ENCODE data around the gene PVR.
"Not testable (repeated sequence)": the region's sequence is repeated elsewhere in the genome, so short reads cannot be mapped to it uniquely, and the experiment has no call there.

PVR gene, protein sequence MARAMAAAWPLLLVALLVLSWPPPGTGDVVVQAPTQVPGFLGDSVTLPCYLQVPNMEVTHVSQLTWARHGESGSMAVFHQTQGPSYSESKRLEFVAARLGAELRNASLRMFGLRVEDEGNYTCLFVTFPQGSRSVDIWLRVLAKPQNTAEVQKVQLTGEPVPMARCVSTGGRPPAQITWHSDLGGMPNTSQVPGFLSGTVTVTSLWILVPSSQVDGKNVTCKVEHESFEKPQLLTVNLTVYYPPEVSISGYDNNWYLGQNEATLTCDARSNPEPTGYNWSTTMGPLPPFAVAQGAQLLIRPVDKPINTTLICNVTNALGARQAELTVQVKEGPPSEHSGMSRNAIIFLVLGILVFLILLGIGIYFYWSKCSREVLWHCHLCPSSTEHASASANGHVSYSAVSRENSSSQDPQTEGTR

DNA sequence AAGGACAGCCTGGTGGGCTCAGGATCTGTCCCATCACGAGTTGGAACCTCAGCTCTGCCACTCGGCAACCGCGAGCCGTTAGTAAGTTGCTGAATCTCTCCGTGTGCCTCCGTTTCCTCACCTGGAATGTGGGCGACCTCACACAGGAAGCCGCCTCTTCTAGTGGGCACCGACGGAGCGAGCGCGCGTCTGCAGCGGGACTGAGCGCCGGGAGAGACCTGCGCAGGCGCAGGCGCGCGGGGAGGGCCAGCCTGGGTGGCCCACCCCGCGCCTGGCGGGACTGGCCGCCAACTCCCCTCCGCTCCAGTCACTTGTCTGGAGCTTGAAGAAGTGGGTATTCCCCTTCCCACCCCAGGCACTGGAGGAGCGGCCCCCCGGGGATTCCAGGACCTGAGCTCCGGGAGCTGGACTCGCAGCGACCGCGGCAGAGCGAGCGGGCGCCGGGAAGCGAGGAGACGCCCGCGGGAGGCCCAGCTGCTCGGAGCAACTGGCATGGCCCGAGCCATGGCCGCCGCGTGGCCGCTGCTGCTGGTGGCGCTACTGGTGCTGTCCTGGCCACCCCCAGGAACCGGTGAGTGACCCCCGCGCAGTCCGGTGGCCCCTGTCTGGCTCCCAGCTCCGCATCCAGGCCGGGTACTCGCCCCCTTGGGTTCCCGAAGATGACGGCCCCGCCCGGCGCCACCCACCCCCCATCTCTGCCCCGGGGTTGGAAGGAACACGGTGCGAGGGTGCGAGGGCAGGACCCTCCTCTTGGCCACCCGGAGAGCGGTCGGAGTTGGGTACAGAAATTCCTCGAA, at the start of gene PVR:
PVR (plus strand) TSS at position 306 of the 797 bp plus-strand sequence; CDS start at position 493, 187 bp downstream.
- peak; percentile 31 for DNase-seq (ENCODE audit: low read depth)

DNA sequence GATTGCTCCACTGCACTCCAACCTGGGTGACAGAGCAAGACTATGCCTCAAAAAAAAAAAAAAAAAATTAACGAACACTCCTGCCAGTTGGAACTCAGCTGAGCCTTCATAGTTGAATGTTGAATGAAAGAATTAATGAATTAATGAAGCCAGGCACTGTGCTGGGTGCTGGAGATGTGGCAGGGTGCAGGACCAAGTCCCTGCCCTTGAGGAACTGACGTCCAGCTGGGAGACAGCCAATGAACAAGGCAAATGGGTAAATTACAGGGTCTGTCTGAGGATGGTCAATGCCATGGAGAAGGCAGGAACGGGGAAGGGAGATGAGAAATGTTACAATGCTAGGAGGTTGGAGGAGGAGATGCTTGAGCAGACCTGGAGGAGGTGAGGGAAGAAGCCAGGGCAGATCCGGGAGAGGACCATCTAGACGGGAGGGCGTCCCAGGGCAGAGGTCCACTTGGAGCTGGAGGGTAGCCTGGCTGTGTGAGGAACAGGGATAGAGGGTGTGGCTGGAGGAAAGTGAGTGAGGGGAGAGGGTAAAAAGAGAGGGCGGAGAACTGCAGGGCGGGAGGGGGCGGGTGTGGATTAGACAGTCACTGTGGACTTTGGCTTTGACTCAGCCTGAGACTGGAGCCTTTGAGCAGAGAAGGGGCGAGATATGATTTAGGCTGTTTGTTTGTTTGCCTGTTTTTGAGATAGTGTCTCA, 47.1 kb upstream of the PVR start:
- DNase-seq (ENCODE audit: low read depth), result no peak

DNA sequence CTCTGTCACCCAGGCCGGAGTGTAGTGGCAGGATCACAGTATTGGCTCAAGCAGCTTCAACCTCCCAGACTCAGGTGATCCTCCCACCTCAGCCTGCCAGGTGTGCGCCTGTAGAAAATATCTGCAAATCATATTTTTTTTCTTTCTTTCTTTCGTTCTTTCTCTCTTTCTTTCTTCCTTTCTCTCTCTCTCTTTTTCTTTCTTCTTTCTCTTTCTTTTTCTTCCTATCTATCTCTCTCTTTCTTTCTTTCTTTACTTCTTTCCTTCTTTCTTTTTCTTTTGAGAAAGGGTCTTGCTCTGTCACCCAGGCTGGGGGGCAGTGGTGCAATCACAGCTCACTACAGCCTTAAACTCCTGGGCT, 46.6 kb upstream of the PVR start:
- DNase-seq (ENCODE audit: low read depth), result no peak

DNA sequence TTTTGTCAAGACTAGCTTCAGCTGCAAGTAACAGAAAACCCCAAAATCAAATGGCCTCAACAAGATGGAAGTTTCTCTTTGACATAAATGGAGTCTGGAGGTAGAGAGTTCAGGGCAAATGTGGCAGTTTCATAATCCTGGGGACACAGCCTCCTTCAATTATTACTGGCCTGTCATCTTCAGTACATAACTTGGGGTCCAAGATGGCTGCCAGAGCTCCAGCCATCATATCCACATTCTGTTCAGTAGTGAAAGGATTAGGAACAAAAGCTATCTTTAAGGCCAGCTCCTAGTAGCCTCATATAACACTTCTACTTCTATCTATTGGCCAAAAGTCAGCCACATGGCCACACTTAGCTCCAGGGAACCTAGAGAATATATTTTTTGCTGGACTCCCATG, 45.4 kb upstream of the PVR start:
- DNase-seq (ENCODE audit: low read depth), result no peak

DNA sequence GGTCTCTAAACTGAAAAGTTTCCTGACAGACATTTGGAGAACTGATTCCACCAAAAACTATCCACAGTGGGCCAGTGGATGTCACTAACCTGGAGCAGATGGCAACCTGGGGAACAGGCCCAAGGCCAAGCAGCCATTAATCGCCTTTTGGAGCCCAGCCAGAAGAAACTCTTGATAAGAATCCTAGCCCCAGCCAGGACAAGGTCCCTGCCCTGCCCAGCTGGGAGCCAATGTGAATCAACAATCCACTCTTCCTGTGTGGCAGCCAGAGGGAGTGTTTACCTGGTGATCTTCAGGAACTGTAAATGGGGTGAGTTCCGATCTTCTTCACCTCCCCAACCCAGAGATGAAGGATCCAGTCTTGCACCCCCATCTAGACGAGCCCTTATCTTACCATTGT, 44.8 kb upstream of the PVR start:
- DNase-seq (ENCODE audit: low read depth), result no peak

DNA sequence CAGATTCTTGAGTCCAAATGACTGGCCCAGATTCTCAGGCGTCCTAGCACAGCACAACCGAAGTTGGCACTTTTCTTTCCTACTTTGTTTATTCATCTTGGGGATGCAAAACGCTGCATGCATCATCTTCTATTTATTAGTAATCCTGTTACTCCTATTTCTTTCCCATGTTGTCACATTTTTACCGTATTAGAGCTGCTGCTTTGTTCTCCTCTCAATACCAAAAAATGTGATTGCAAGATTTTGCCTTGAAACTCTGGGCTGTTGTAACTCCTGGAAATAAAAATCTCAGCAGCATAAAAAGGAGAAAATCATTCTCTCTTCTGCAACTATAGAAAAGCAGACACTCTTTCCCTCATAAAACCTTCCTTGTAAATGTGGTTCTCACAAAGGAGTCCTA, 43.2 kb upstream of the PVR start:
- DNase-seq (ENCODE audit: low read depth), result no peak

DNA sequence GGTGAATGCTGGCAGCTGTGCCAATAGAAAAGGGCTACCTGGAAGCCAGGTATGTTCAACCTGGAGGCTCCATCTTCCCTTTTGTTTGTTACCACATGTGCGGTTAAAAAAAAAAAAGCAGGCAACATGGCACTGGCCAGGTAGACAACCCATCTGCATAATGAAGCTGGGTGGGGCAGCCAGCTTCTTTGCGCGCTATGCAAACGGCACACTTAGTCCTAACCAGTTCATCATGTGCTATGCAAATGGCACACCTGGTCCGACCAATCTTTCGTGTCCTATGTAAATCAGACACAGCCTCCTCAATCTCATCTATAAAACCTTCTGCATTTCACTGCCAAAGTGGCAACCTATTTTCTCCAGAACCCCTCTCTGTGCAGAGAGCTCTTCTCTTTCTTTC, 41.6 kb upstream of the PVR start:
- DNase-seq (ENCODE audit: low read depth), result no peak

DNA sequence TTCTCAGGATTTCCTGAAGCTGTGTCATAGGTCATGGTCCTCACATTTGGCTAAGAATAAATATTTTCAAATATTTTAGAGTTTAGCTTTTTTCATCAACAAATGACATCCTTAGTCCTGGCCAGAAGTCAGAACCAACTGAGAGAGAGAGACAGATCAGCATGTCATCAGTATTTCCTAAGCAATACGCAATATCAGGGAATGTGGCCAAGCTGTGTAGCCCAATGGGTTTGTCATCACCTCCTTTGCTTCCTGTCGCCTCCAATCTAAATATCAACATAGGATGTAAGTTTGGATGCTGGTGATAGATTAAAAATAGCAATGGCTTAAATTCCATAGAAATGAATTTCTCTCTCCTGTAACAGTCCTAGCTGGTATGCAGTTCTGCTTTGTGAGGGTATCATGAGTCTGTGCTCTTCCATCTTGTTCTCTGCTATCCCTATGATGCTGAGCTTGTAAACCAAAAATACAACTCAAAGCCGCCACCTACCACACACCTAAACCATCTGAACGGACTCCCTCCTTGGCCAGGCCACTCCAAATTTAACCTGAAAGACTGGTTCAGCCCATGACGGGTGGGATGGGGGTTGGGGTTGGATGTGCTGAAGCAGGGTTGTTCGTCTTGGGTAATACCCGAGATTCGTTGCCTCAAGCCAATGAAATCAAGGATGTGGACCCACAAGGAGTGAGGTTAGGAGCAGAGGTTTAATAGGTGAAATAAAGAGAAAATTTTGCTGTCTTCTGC, 40.3 kb upstream of the PVR start:
- DNase-seq (ENCODE audit: low read depth), result no peak

DNA sequence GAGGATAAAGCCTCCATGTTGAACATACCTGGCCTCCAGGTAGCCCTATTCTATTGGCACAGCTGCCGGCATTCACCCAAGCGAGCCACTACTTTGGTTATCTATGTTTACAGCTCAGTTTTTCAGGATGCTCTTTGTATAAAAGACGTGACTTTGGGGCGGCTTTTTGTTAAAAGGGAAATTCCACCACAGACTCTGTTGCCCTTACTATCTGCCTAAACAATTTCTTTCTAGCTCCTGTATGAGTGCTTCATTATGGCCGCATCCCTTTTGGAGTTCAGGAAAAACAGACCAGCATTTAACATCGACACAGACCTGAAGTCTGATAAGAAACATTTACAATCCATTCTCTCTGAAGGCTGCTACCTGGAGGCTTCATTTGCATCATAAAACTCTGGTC, 39.5 kb upstream of the PVR start:
- no peak for DNase-seq (ENCODE audit: low read depth)

DNA sequence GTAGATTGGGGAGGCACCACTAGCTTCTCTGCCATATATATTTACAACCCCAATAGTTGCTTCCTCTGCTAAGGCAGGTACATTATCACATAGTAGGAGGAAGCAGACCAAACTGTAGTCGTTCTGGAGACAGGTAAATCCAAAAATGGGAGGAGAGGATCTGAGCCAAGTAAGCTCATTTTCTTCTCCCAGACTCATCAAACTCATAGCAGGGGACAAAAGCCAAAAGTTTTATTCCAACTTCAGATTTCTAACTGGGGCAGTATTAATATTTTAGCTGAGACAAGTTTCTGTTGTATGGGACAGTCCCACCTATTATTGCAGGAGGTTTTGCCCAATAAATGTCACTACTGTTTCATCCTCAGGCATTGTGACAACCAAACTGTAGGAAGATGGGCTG, 38.2 kb upstream of the PVR start:
- DNase-seq (ENCODE audit: low read depth), result no peak

DNA sequence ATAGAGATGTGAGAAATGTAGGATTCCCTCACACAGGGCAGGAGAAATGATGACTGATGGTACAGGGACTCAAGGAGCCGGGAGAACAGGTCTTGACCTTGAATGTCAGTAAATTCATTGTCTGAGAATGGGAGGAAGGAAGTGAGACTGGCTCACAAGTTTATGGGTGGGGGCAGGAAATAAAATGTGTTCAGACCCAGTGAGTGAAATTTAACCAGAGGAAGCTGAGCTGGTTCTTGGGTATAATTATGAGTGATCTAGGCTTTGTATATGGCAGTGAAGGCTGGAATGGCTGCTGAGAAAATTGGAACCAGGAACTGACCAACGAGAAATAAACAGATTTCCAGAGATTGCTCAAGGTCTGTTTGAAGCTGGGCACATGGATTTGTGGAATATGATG, 36.7 kb upstream of the PVR start:
- no peak for DNase-seq (ENCODE audit: low read depth)

DNA sequence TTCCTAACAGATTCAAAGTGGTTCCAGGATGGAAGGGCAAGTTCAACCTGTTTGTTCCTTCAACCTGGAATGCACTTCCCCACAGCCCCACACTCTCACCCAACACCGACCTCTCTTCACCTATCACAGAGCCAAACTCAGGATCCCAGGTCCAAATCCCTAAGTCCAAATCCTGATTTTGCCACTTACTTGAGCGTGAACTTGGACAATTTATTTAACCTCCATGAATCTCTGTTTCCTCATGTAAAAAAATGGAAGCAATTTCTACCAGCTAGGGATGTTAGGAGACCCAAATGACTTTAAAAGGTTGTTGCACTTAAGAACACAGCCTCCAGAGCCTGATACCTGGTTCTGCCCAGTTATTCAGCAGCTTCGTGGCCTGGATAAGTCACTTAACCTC, 35.8 kb upstream of the PVR start:
- no peak for DNase-seq (ENCODE audit: low read depth)

DNA sequence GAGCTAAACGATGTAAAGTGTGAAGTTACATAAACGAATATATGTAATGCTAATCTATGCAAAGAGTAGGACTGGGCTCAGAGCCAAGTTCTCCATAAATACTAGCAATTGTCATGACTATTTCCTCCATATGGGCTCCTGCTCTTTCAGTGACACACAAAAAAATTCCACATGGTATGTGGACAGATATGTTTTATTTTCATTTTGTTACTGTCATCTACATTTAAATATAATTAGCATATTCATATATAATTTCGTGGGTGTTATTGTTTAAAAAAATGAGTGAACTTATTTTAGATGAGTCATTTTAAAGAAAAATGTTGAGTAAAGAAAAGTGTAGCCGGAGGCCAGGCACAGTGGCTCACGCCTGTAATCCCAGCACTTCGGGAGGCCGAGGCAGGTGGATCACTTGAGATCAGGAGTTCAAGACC, 35.3 kb upstream of the PVR start:
- DNase-seq (ENCODE audit: low read depth), result no peak

DNA sequence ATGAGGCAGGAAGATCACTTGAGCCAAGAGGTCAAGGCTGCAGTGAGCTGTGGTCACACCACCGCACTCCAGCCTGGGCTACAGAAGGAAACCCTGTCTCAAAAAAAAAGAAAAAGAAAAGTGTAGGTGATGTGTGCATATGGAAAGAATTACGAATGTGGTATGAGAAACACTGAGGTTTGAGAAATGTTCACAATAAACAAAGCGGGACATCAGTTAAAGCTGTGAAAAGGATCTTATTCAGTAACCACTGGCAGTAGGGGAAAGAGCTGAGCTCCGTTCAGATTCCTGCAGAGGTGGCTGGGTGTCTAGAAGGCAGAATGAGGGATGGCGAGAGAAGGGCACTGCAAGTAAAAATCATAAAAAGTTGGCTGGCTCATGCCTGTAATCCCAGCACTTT, 34.5 kb upstream of the PVR start:
- DNase-seq (ENCODE audit: low read depth), result no peak

DNA sequence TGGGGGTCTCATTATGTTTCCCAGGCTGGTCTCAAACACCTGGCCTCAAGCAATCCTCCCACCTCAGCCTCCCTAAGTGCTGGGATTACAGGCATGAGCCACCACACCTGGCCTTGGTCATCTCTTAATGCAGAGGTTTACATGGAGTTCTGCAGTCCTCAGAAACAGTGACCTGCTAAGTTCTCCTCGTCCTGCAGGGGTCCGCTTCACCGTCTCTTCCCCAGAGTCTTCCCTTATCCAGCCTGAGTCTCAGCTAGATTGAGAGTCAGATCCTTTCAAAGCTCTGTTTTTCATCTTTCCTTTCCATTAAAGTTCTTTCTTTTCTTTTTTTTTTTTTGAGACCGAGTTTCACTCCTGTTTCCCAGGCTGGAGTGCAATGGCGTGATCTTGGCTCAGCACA, 33.2 kb upstream of the PVR start:
- DNase-seq (ENCODE audit: low read depth), result not testable (repeated sequence)

DNA sequence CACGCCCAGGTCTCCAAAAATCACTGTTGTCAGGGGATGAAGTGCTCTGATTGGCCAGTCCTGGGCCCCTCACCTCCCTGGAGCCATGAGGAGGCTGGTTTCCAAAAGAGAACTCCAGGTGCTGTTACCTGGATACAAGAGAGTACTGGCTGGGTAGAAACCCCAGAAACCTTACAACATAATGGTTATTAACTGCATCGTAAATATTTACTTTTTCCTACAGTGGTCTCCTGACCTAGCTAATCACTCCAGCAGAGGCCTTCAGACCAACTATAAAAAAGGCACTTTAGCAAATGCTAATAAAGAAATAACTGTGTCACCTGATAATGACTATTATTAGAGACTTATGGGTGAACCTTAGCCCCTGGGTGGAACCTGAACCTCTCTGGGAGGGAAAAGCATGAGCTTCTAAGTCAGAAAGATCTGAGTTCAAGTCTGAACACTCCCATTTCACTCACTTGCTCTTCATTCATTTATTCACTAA, 31.9 kb upstream of the PVR start:
- DNase-seq (ENCODE audit: low read depth), result no peak

DNA sequence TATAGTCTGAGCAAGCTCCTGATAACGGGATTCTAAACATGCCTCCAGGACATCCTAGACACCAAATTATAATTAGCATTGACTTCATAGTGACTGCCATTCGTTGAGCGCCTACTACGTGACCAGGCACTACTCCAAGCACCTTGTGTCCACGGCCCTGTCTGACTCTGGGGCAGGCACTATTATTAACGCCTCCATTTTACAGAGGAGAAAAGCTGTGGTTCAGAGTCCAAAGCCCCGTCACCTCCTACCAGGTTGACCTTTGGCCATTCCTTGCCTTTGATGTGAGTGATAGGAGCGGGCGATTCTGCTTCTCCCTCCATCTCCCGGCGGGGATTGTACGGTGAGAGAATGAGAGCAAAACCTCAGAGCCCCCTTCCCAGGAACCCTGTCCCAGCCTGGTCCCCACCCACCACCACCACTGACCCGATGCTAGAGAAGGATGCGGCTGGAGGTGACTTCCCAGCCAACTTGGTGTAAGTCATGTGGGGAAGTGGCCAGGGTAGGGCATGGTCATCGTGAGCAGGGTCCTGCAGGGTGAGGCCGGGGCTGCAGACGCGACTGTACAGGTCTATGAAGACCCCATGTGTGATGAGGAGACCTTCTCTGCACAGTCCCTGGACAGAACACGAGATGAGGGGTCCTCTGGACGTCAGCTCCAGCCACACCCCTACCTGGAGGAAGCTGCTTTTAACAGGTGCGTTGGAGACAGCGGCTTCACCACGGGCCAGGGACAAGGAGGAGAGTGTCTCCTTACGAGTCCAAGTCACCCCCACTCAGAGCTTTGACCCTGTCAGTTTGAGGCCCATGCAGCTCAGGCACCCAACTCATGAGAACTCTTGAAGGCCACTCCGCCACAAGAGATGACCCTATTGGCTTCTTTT, 30.2 kb upstream of the PVR start, which contains the start of gene IGSF23:
IGSF23 (plus strand) TSS at position 269 of the 884 bp plus-strand sequence; CDS start at position 352, 83 bp downstream.
- DNase-seq (ENCODE audit: low read depth), result no peak

DNA sequence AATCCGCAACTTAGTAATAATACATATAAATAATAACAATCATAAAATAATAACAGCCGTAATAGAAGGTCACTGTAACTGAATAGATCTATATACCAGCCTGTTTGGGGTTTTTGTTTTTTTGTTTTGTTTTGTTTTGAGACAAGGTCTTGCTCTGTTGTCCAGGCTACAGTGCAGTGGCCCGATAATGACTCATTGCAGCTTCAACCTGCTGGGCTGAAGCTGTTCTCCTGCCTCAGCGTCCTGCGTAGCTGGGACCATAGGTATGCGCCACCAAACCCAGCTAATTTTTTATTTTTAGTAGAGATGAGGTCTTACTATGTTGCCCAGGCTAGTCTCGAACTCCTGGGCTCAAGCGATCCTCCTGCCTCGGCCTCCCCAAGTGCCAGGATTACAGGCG, 29.4 kb upstream of the PVR start:
- no peak for DNase-seq (ENCODE audit: low read depth)

DNA sequence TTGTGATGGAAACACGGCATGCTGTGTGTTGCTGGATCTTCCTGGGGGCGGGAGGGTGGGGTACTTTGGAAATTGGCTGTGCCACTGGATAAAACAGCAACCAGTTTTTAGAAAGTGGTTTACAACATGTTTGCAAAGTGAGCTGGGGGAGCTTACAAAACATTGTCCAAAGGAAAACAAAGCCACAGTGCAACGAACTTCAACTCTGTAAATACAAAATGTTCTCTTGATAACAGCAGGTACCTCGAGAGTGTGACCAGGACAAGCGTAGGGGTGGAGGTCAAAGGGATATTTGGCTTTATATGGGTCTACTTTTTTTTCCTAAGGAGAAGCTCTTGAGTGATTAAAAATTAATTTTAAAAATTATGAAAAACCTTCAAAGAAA, 27.9 kb upstream of the PVR start:
- DNase-seq (ENCODE audit: low read depth), result no peak

DNA sequence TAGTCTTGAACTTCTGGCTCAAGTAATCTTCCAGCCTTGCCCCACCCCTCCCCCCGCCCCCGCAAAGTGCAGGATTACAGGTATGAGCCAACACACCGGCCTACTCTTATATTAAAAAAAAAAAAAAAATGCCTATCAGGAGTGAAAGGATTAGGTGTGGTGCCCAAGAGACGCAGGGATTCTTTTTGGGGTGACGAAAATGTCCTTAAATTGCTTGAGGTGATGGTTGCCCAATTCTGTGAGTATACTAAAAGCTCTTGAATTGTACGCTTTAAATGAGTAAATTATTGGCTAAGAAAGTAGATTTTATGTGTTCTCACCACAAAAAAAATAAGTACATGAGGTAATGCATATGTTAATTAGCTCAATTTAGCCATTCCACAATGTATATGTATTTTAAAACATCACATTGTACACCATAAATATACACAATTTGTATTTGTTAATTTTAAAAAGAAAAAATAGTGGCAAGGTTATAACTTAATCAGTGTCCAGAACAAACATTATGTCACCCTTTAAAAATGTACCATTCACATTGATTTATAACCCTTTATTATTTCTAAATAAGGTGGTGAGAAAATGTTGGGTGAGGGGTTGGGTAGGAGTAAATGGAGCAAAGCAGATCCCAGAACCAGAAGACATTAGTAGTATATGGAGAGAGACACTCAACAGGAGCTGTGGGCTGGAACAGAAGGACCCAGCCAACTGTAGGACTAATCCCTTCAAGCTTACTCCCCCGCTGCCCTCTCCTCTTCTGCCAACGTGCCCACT, 26.4 kb upstream of the PVR start:
- no peak for DNase-seq (ENCODE audit: low read depth)

All from CMK (cell line).